ENCODE measurements around the gene EEF1AKMT1.

The EEF1AKMT1 gene

GRCh38 chr13:20778311-20778710 is 4.5 kb upstream of the EEF1AKMT1 start:
- Histone ChIP-seq H3K23ac (ENCODE audit: low read length) (no peak overlapping the region), H4K8ac (ENCODE audit: low read depth, low read length) (no peak overlapping the region), H3K14ac (ENCODE audit: low read length) (no peak overlapping the region), H3K36me3 (ENCODE audit: control insufficient read depth in 1 of 2, insufficient read depth in 2 of 2, low read length in 2 of 2) (no peaks in the 10 kb centered on the region), H4K12ac (ENCODE audit: low read depth, low read length) (no peak overlapping the region), H3K4me2 (ENCODE audit: low read length) (no peak overlapping the region), H3K79me2 (ENCODE audit: control insufficient read depth, insufficient read depth, low read length, poor library complexity) (peaks cover 3% of the 10 kb centered on the region), H3K9ac (ENCODE audit: low read length) (no peak overlapping the region), H3K4ac (ENCODE audit: low read depth, low read length) (no peak overlapping the region), H2AFZ (ENCODE audit: insufficient read depth, low read length, poor library complexity) (no peak overlapping the region), H2BK5ac (ENCODE audit: low read depth, low read length, poor library complexity) (no peak overlapping the region), H3K18ac (ENCODE audit: low read length) (no peak overlapping the region), H3K4me3 (ENCODE audit: low read depth, low read length) (no peak overlapping the region), H2AK5ac (ENCODE audit: low read length) (no peak overlapping the region), H3K27ac (ENCODE audit: low read depth, low read length) (no peak overlapping the region), H3K79me1 (ENCODE audit: low read length) (peaks cover 3% of the 10 kb centered on the region), H2BK12ac (ENCODE audit: low read length) (no peak overlapping the region), H3K4me1 (ENCODE audit: control insufficient read depth in 1 of 2, insufficient read depth in 2 of 2, low read length in 2 of 2) (no peaks in the 10 kb centered on the region), H3K9me3 (ENCODE audit: insufficient read depth, low read depth, low read length) (no peaks in the 10 kb centered on the region), H2BK120ac (ENCODE audit: insufficient read depth, low read length, poor library complexity) (no peak overlapping the region), H4K91ac (ENCODE audit: low read depth, low read length) (no peak overlapping the region), H3K27me3 (ENCODE audit: insufficient read depth, low read length) (no peaks in the 10 kb centered on the region)
- DNase-seq, result no peak
- WGBS (ENCODE audit: extremely low coverage, insufficient coverage, insufficient read length), result no CpG with 5 or more reads among the region's 1 CpG

GRCh38 chr13:20776751-20777150 is 3.0 kb upstream of the EEF1AKMT1 start:
- Histone ChIP-seq H3K79me1 (ENCODE audit: low read length) (peaks cover 6% of the 10 kb centered on the region), H3K9ac (ENCODE audit: low read length) (no peak overlapping the region), H2BK120ac (ENCODE audit: insufficient read depth, low read length, poor library complexity) (no peak overlapping the region), H3K18ac (ENCODE audit: low read length) (no peak overlapping the region), H4K8ac (ENCODE audit: low read depth, low read length) (no peak overlapping the region), H3K27ac (ENCODE audit: low read depth, low read length) (no peak overlapping the region), H4K91ac (ENCODE audit: low read depth, low read length) (no peak overlapping the region), H3K36me3 (ENCODE audit: control insufficient read depth in 1 of 2, insufficient read depth in 2 of 2, low read length in 2 of 2) (no peaks in the 10 kb centered on the region), H4K12ac (ENCODE audit: low read depth, low read length) (no peak overlapping the region), H3K23ac (ENCODE audit: low read length) (no peak overlapping the region), H3K4me2 (ENCODE audit: low read length) (no peak overlapping the region), H2BK5ac (ENCODE audit: low read depth, low read length, poor library complexity) (no peak overlapping the region), H2AFZ (ENCODE audit: insufficient read depth, low read length, poor library complexity) (no peak overlapping the region), H3K14ac (ENCODE audit: low read length) (no peak overlapping the region), H3K4ac (ENCODE audit: low read depth, low read length) (no peak overlapping the region), H3K4me3 (ENCODE audit: low read depth, low read length) (no peak overlapping the region), H3K79me2 (ENCODE audit: control insufficient read depth, insufficient read depth, low read length, poor library complexity) (peaks cover 6% of the 10 kb centered on the region), H2AK5ac (ENCODE audit: low read length) (no peak overlapping the region), H3K27me3 (ENCODE audit: insufficient read depth, low read length) (no peaks in the 10 kb centered on the region), H3K4me1 (ENCODE audit: control insufficient read depth in 1 of 2, insufficient read depth in 2 of 2, low read length in 2 of 2) (peaks cover 0 to 4% of the 10 kb centered on the region in 2 experiments), H2BK12ac (ENCODE audit: low read length) (no peak overlapping the region), H3K9me3 (ENCODE audit: insufficient read depth, low read depth, low read length) (no peaks in the 10 kb centered on the region)
- no peak for DNase-seq
- WGBS (ENCODE audit: extremely low coverage, insufficient coverage, insufficient read length), result no CpG with 5 or more reads among the region's 1 CpG

- no peak overlapping the region for H4K91ac ChIP-seq (ENCODE audit: low read depth, low read length)
- WGBS (ENCODE audit: extremely low coverage, insufficient coverage, insufficient read length), result no CpG with 5 or more reads among the region's 2 CpGs
Measured at GRCh38 chr13:20775961-20776360, 2.2 kb upstream of the EEF1AKMT1 start.

GRCh38 chr13:20774746-20775145 is 985 bp upstream of the EEF1AKMT1 start:
- H2BK5ac ChIP-seq (ENCODE audit: low read depth, low read length, poor library complexity), result no peak overlapping the region
- H3K14ac ChIP-seq (ENCODE audit: low read length), result no peak overlapping the region
- H3K79me2 ChIP-seq (ENCODE audit: control insufficient read depth, insufficient read depth, low read length, poor library complexity), result peaks cover 6% of the 10 kb centered on the region
- H3K36me3 ChIP-seq (ENCODE audit: control insufficient read depth in 1 of 2, insufficient read depth in 2 of 2, low read length in 2 of 2), result peaks cover 2% of the 10 kb centered on the region in 2 experiments
- H3K27ac ChIP-seq (ENCODE audit: low read depth, low read length), result no peak overlapping the region
- no peak overlapping the region for H4K91ac ChIP-seq (ENCODE audit: low read depth, low read length)
- no peak overlapping the region for H3K4me2 ChIP-seq (ENCODE audit: low read length)
- H3K23ac ChIP-seq (ENCODE audit: low read length), result no peak overlapping the region
- H3K79me1 ChIP-seq (ENCODE audit: low read length), result peaks cover 6% of the 10 kb centered on the region
- H3K4me3 ChIP-seq (ENCODE audit: low read depth, low read length), result no peak overlapping the region
- peaks cover 0 to 4% of the 10 kb centered on the region in 2 experiments for H3K4me1 ChIP-seq (ENCODE audit: control insufficient read depth in 1 of 2, insufficient read depth in 2 of 2, low read length in 2 of 2)
- H3K27me3 ChIP-seq (ENCODE audit: insufficient read depth, low read length), result no peaks in the 10 kb centered on the region
- H2AFZ ChIP-seq (ENCODE audit: insufficient read depth, low read length, poor library complexity), result no peak overlapping the region
- H4K8ac ChIP-seq (ENCODE audit: low read depth, low read length), result no peak overlapping the region
- H3K9me3 ChIP-seq (ENCODE audit: insufficient read depth, low read depth, low read length), result no peaks in the 10 kb centered on the region
- no peak for DNase-seq
- WGBS (ENCODE audit: extremely low coverage, insufficient coverage, insufficient read length), result no CpG with 5 or more reads among the region's 1 CpG
- no peak overlapping the region for H3K4ac ChIP-seq (ENCODE audit: low read depth, low read length)
- no peak overlapping the region for H2BK120ac ChIP-seq (ENCODE audit: insufficient read depth, low read length, poor library complexity)
- H2BK12ac ChIP-seq (ENCODE audit: low read length), result no peak overlapping the region
- no peak overlapping the region for H4K12ac ChIP-seq (ENCODE audit: low read depth, low read length)
- H2AK5ac ChIP-seq (ENCODE audit: low read length), result no peak overlapping the region
- H3K9ac ChIP-seq (ENCODE audit: low read length), result no peak overlapping the region
- no peak overlapping the region for H3K18ac ChIP-seq (ENCODE audit: low read length)

More at GRCh38 chr13:20775961-20776360, 2.2 kb upstream of the EEF1AKMT1 start:
- no peak overlapping the region for H4K12ac ChIP-seq (ENCODE audit: low read depth, low read length)
- H3K4me3 ChIP-seq (ENCODE audit: low read depth, low read length), result no peak overlapping the region
- no peak overlapping the region for H2BK12ac ChIP-seq (ENCODE audit: low read length)
- H3K23ac ChIP-seq (ENCODE audit: low read length), result no peak overlapping the region
- H3K9me3 ChIP-seq (ENCODE audit: insufficient read depth, low read depth, low read length), result no peaks in the 10 kb centered on the region
- H3K36me3 ChIP-seq (ENCODE audit: control insufficient read depth in 1 of 2, insufficient read depth in 2 of 2, low read length in 2 of 2), result no peaks in the 10 kb centered on the region
- H3K79me1 ChIP-seq (ENCODE audit: low read length), result peaks cover 6% of the 10 kb centered on the region
- H2AK5ac ChIP-seq (ENCODE audit: low read length), result no peak overlapping the region
- DNase-seq, result peak in 1 of 2 donors; percentile 62
- no peak overlapping the region for H3K4ac ChIP-seq (ENCODE audit: low read depth, low read length)
- no peak overlapping the region for H3K4me2 ChIP-seq (ENCODE audit: low read length)
- peaks cover 6% of the 10 kb centered on the region for H3K79me2 ChIP-seq (ENCODE audit: control insufficient read depth, insufficient read depth, low read length, poor library complexity)
- H3K4me1 ChIP-seq (ENCODE audit: control insufficient read depth in 1 of 2, insufficient read depth in 2 of 2, low read length in 2 of 2), result peaks cover 0 to 4% of the 10 kb centered on the region in 2 experiments
- H2BK120ac ChIP-seq (ENCODE audit: insufficient read depth, low read length, poor library complexity), result no peak overlapping the region
- H3K14ac ChIP-seq (ENCODE audit: low read length), result no peak overlapping the region
- H2BK5ac ChIP-seq (ENCODE audit: low read depth, low read length, poor library complexity), result no peak overlapping the region
- H3K18ac ChIP-seq (ENCODE audit: low read length), result no peak overlapping the region
- H3K9ac ChIP-seq (ENCODE audit: low read length), result no peak overlapping the region
- no peak overlapping the region for H2AFZ ChIP-seq (ENCODE audit: insufficient read depth, low read length, poor library complexity)
- no peak overlapping the region for H3K27ac ChIP-seq (ENCODE audit: low read depth, low read length)
- H3K27me3 ChIP-seq (ENCODE audit: insufficient read depth, low read length), result no peaks in the 10 kb centered on the region
- H4K8ac ChIP-seq (ENCODE audit: low read depth, low read length), result no peak overlapping the region

Data from trophoblast cell (in vitro differentiated cells and primary cell).